Dendritic cell treated with granulocyte-macrophage colony-stimulating factor and Interleukin-4, amounts not matched to agents 40 ng/mL and 50 ng/mL, for 4 days (primary cell): ENCODE results near the gene ABCB9.

Experiments
- H3K27ac Mint-ChIP-seq: one replicate; pipeline ENCODE4 v1.8.0; 2022; ENCODE audit warnings: mild to moderate bottlenecking, mixed read lengths
- H3K27me3 Mint-ChIP-seq: one replicate; pipeline ENCODE4 v1.8.0; 2022; ENCODE audit warnings: mild to moderate bottlenecking, mixed read lengths
- H3K36me3 Mint-ChIP-seq: one replicate; pipeline ENCODE4 v1.8.0; 2022; ENCODE audit warnings: low read depth, mixed read lengths
- H3K4me1 Mint-ChIP-seq: one replicate; pipeline ENCODE4 v1.8.0; 2022; ENCODE audit warnings: low read depth, mixed read lengths
- H3K4me3 Mint-ChIP-seq: one replicate; pipeline ENCODE4 v1.8.0; 2022; ENCODE audit warnings: mild to moderate bottlenecking, moderate library complexity, mixed read lengths
- H3K9me3 Mint-ChIP-seq: one replicate; pipeline ENCODE4 v1.8.0; 2022; ENCODE audit warnings: mixed read lengths
- intact Hi-C: fragments of 100-400 bp; cut with micrococcal nuclease; formaldehyde crosslinking; loops from one replicate; pipeline ENCODE4 v1.15.0; 2022

Gene ABCB9

GRCh38 chr12:122989874-122990419 lies 23.7 kb upstream of the ABCB9 start:
- Mint-ChIP-seq H3K4me3 (no peak overlapping the region), H3K27me3 (no peaks in the 10 kb centered on the region), H3K9me3 (no peaks in the 10 kb centered on the region), H3K36me3 (no peaks in the 10 kb centered on the region), H3K27ac (no peak overlapping the region), H3K4me1 (peaks cover 16% of the 10 kb centered on the region)
- intact Hi-C loops, result no loop called here

GRCh38 chr12:122989225-122989839 lies 23.1 kb upstream of the ABCB9 start:
- no peak overlapping the region for H3K4me3 Mint-ChIP-seq

GRCh38 chr12:122988612-122989212 lies 22.4 kb upstream of the ABCB9 start:
- H3K9me3 Mint-ChIP-seq, result no peaks in the 10 kb centered on the region
- intact Hi-C loops, result no loop called here
- peaks cover 28% of the 10 kb centered on the region for H3K4me1 Mint-ChIP-seq
- no peaks in the 10 kb centered on the region for H3K27me3 Mint-ChIP-seq
- no peak overlapping the region for H3K4me3 Mint-ChIP-seq
- H3K27ac Mint-ChIP-seq, result peak overlapping the region; percentile 44
- peaks cover 5% of the 10 kb centered on the region for H3K36me3 Mint-ChIP-seq

More at GRCh38 chr12:122989225-122989839, 23.1 kb upstream of the ABCB9 start:
- intact Hi-C loops, result no loop called here
- peaks cover 22% of the 10 kb centered on the region for H3K4me1 Mint-ChIP-seq
- no peaks in the 10 kb centered on the region for H3K9me3 Mint-ChIP-seq
- H3K27ac Mint-ChIP-seq, result no peak overlapping the region
- no peaks in the 10 kb centered on the region for H3K36me3 Mint-ChIP-seq
- no peaks in the 10 kb centered on the region for H3K27me3 Mint-ChIP-seq

GRCh38 chr12:122988036-122988435 lies 21.8 kb upstream of the ABCB9 start:
- Mint-ChIP-seq H3K4me3 (no peak overlapping the region), H3K27me3 (no peaks in the 10 kb centered on the region), H3K9me3 (no peaks in the 10 kb centered on the region), H3K4me1 (peaks cover 35% of the 10 kb centered on the region), H3K36me3 (peaks cover 12% of the 10 kb centered on the region), H3K27ac (peak overlapping the region; percentile 44)
- intact Hi-C loops, result no loop called here

GRCh38 chr12:122987086-122987951 lies 21.1 kb upstream of the ABCB9 start:
- Mint-ChIP-seq H3K9me3 (no peaks in the 10 kb centered on the region), H3K27me3 (no peaks in the 10 kb centered on the region), H3K27ac (peak overlapping the region; percentile 44), H3K4me3 (no peak overlapping the region), H3K4me1 (peaks cover 42% of the 10 kb centered on the region), H3K36me3 (peaks cover 19% of the 10 kb centered on the region)
- intact Hi-C loops, result no loop called here

- Mint-ChIP-seq H3K4me3 (no peak overlapping the region), H3K4me1 (peaks cover 51% of the 10 kb centered on the region), H3K36me3 (peaks cover 28% of the 10 kb centered on the region), H3K9me3 (no peaks in the 10 kb centered on the region), H3K27ac (peak overlapping the region; percentile 44), H3K27me3 (no peaks in the 10 kb centered on the region)
- intact Hi-C loops, result no loop called here
Measured at GRCh38 chr12:122986258-122986871, 20.1 kb upstream of the ABCB9 start.

GRCh38 chr12:122985338-122986257 lies 19.3 kb upstream of the ABCB9 start:
- peaks cover 57% of the 10 kb centered on the region for H3K4me1 Mint-ChIP-seq
- intact Hi-C loops, result no loop called here
- H3K9me3 Mint-ChIP-seq, result no peaks in the 10 kb centered on the region
- peak overlapping the region; percentile 69 for H3K4me3 Mint-ChIP-seq
- H3K27me3 Mint-ChIP-seq, result no peaks in the 10 kb centered on the region
- peak overlapping the region; percentile 96 for H3K27ac Mint-ChIP-seq
- peaks cover 36% of the 10 kb centered on the region for H3K36me3 Mint-ChIP-seq

- Mint-ChIP-seq H3K27ac (peak overlapping the region; percentile 96), H3K9me3 (no peaks in the 10 kb centered on the region), H3K4me1 (peaks cover 61% of the 10 kb centered on the region), H3K36me3 (peaks cover 42% of the 10 kb centered on the region), H3K27me3 (no peaks in the 10 kb centered on the region), H3K4me3 (peak overlapping the region; percentile 69)
- intact Hi-C loops, result loop anchor here (1.0 to 5.0 kb wide), 2 partner anchors 9 to 248 kb away; partner anchors contain the start of genes MPHOSPH9, MTRFR and OGFOD2
Measured at GRCh38 chr12:122984612-122985337, 18.5 kb upstream of the ABCB9 start.

GRCh38 chr12:122983789-122984515 lies 17.7 kb upstream of the ABCB9 start:
- Mint-ChIP-seq H3K27ac (peak overlapping the region; percentile 96), H3K9me3 (no peaks in the 10 kb centered on the region), H3K4me1 (peaks cover 69% of the 10 kb centered on the region), H3K4me3 (peak overlapping the region; percentile 69), H3K36me3 (peaks cover 44% of the 10 kb centered on the region), H3K27me3 (no peaks in the 10 kb centered on the region)
- intact Hi-C loops, result loop anchor here (1.0 to 5.0 kb wide), 2 partner anchors 9 to 248 kb away; partner anchors contain the start of genes MPHOSPH9, MTRFR and OGFOD2

- H3K4me3 Mint-ChIP-seq, result peak overlapping the region; percentile 95
- H3K4me1 Mint-ChIP-seq, result peaks cover 74% of the 10 kb centered on the region
- intact Hi-C loops, result loop anchor here (5.0 kb wide), 1 partner anchor 249 kb away; the partner anchor contains the start of genes MPHOSPH9 and MTRFR
- no peaks in the 10 kb centered on the region for H3K27me3 Mint-ChIP-seq
- no peaks in the 10 kb centered on the region for H3K9me3 Mint-ChIP-seq
- peak overlapping the region; percentile 96 for H3K27ac Mint-ChIP-seq
- peaks cover 52% of the 10 kb centered on the region for H3K36me3 Mint-ChIP-seq
Measured at GRCh38 chr12:122982963-122983788, 16.9 kb upstream of the ABCB9 start.

- peaks cover 81% of the 10 kb centered on the region for H3K4me1 Mint-ChIP-seq
- H3K9me3 Mint-ChIP-seq, result no peaks in the 10 kb centered on the region
- peak overlapping the region; percentile 95 for H3K4me3 Mint-ChIP-seq
- no peaks in the 10 kb centered on the region for H3K27me3 Mint-ChIP-seq
- intact Hi-C loops, result loop anchor here (5.0 kb wide), 1 partner anchor 250 kb away; the partner anchor contains the start of genes MPHOSPH9 and MTRFR
- peak overlapping the region; percentile 96 for H3K27ac Mint-ChIP-seq
- peaks cover 60% of the 10 kb centered on the region for H3K36me3 Mint-ChIP-seq
Measured at GRCh38 chr12:122982477-122982815, 16.2 kb upstream of the ABCB9 start.
